ENCODE data around the gene FNBP1.

DNA sequence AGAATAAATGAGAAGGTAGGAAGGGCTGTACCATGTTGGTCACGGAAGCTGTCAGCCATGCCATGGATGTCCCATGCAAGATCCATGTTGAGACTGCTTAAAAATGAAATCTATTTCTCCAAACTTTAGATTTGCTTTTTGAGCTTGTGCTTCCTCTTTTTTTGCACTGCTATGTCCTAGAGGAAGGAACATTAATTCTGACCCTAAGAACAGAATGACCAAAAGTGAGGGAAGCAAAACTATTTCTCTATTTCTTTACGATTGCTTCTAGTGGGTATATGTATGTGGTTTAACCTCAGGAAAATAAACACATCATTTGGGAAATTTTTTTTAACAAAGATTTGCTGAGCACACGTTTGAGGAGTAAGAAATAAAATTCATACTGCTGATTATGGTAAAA lies 123.1 kb downstream of the FNBP1 start:
- no peak for TF ChIP-seq POLR2A (IDR thresholded peaks at IDR 0.05; ENCODE audit: low read length)
- TF ChIP-seq, protein P1, sequence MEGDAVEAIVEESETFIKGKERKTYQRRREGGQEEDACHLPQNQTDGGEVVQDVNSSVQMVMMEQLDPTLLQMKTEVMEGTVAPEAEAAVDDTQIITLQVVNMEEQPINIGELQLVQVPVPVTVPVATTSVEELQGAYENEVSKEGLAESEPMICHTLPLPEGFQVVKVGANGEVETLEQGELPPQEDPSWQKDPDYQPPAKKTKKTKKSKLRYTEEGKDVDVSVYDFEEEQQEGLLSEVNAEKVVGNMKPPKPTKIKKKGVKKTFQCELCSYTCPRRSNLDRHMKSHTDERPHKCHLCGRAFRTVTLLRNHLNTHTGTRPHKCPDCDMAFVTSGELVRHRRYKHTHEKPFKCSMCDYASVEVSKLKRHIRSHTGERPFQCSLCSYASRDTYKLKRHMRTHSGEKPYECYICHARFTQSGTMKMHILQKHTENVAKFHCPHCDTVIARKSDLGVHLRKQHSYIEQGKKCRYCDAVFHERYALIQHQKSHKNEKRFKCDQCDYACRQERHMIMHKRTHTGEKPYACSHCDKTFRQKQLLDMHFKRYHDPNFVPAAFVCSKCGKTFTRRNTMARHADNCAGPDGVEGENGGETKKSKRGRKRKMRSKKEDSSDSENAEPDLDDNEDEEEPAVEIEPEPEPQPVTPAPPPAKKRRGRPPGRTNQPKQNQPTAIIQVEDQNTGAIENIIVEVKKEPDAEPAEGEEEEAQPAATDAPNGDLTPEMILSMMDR (IDR thresholded peaks at IDR 0.05) = no peak
- TF ChIP-seq, protein P2, sequence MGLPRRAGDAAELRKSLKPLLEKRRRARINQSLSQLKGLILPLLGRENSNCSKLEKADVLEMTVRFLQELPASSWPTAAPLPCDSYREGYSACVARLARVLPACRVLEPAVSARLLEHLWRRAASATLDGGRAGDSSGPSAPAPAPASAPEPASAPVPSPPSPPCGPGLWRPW (IDR thresholded peaks at IDR 0.05) = no peak
- no peak for TF ChIP-seq SREBF2 (IDR thresholded peaks at IDR 0.05)
- no peak for TF ChIP-seq JUN (IDR thresholded peaks at IDR 0.05)
- TF ChIP-seq SMC3 (IDR thresholded peaks at IDR 0.05) = no peak
- no peak for TF ChIP-seq HDAC2 (IDR thresholded peaks at IDR 0.05)
- no peak for TF ChIP-seq RFX5 (IDR thresholded peaks at IDR 0.05)
- TF ChIP-seq FOSL2 (IDR thresholded peaks at IDR 0.05) = no peak
- TF ChIP-seq FOSL2 (CRISPR knock-in tag; IDR thresholded peaks at IDR 0.05) = no peak
- TF ChIP-seq MAFK (IDR thresholded peaks at IDR 0.05; ENCODE audit: partially characterized antibody) = no peak
